ENCODE data around the gene MICAL3. TPM values are rescaled to one million over a fixed set of nuclear protein-coding genes. Genes with fewer than 3 reads are reported as not detected.
A peak's percentile ranks its signal among the peaks of the same experiment; 100 is the strongest.

MICAL3 gene
- polyA plus RNA-seq, 12 donors: 25.7 to 58.7 (median 41.3) TPM; not detected in 1

GRCh38 chr22:17842386-17842785, 182.0 kb downstream of the MICAL3 start:
- DNase-seq: no peak

- DNase-seq: no peak
Observed at GRCh38 chr22:17841836-17842235, 182.5 kb downstream of the MICAL3 start.

GRCh38 chr22:17838180-17838865, 186.0 kb downstream of the MICAL3 start:
- DNase-seq: no peak

GRCh38 chr22:17836992-17837742, 187.2 kb downstream of the MICAL3 start:
- DNase-seq: no peak

GRCh38 chr22:17835256-17835655, 189.1 kb downstream of the MICAL3 start:
- no peak for DNase-seq

- DNase-seq: no peak
Observed at GRCh38 chr22:17833489-17833888, 190.9 kb downstream of the MICAL3 start.

GRCh38 chr22:17832665-17833064, 191.7 kb downstream of the MICAL3 start:
- no peak for DNase-seq

- DNase-seq: no peak
Observed at GRCh38 chr22:17831501-17832251, 192.7 kb downstream of the MICAL3 start.

GRCh38 chr22:17830043-17830961, 194.1 kb downstream of the MICAL3 start:
- DNase-seq: peak; percentile 92

- no peak for DNase-seq
Observed at GRCh38 chr22:17829695-17830042, 194.7 kb downstream of the MICAL3 start.

- DNase-seq: no peak
Observed at GRCh38 chr22:17828502-17829080, 195.8 kb downstream of the MICAL3 start.

- no peak for DNase-seq
Observed at GRCh38 chr22:17827466-17827865, 196.9 kb downstream of the MICAL3 start.

- no peak for DNase-seq
Observed at GRCh38 chr22:17825876-17826550, 198.3 kb downstream of the MICAL3 start.

- DNase-seq: no peak
Observed at GRCh38 chr22:17824457-17824856, 199.9 kb downstream of the MICAL3 start.

- no peak for DNase-seq
Observed at GRCh38 chr22:17823964-17824363, 200.4 kb downstream of the MICAL3 start.

- DNase-seq: no peak
Observed at GRCh38 chr22:17823226-17823625, 201.1 kb downstream of the MICAL3 start.

GRCh38 chr22:17822087-17822486, 202.3 kb downstream of the MICAL3 start:
- DNase-seq: no peak

GRCh38 chr22:17820879-17821439, 203.4 kb downstream of the MICAL3 start:
- no peak for DNase-seq

GRCh38 chr22:17818649-17819048, 205.7 kb downstream of the MICAL3 start:
- DNase-seq: no peak

GRCh38 chr22:17818180-17818579, 206.2 kb downstream of the MICAL3 start:
- no peak for DNase-seq
